Gastrocnemius medialis (tissue), 4 donors: ENCODE measurements around the gene ADARB2.

Experiments used
- CTCF ChIP-seq, 5 experiments: fragments of 450-650 bp in 3 of 5; fragments of 200-600 bp in 2 of 5; sonication (generic) in 2 of 5; IDR thresholded peaks in 4 of 5; conservative IDR thresholded peaks in 1 of 5; 1 replicate in 4 of 5; 2 replicates in 1 of 5; pipeline ENCODE4 v1.5.1; 2016 to 2019; ENCODE audit warnings: antibody characterized with exemption in 5 of 5, mild to moderate bottlenecking in 3 of 5, moderate library complexity in 3 of 5
- POLR2A ChIP-seq, 2 donors: fragments of 450-650 bp; IDR thresholded peaks; one replicate each; pipeline ENCODE4 v1.6.1; 2017; ENCODE audit warnings: antibody characterized with exemption in 2 of 2, mild to moderate bottlenecking in 2 of 2, moderate library complexity in 2 of 2

- TF ChIP-seq CTCF (IDR thresholded peaks at IDR 0.05 in 4 of 5, conservative IDR thresholded peaks at IDR 0.05 in 1 of 5) = no peak
- TF ChIP-seq POLR2A (IDR thresholded peaks at IDR 0.05) = no peak
These were observed 139.8 kb downstream of the ADARB2 start for GRCh38 chr10:1597370-1598146.
